Peyer's patch (tissue), 4 donors: ENCODE measurements around the gene AMBP.

Experiments used
- POLR2A ChIP-seq, 2 donors: fragments of 450-650 bp; IDR thresholded peaks; one replicate each; pipeline ENCODE4 v1.5.1; 2017; ENCODE audit warnings: antibody characterized with exemption in 2 of 2, mild to moderate bottlenecking in 2 of 2, moderate library complexity in 2 of 2
- TF ChIP-seq, protein P1 (sequence below), 6 experiments: fragments of 450-650 bp in 4 of 6; fragments of 200-600 bp in 2 of 6; sonication (generic) in 1 of 6; IDR thresholded peaks; one replicate each; pipeline ENCODE4 v1.5.1; 2017 to 2019; ENCODE audit warnings: antibody characterized with exemption in 6 of 6, mild to moderate bottlenecking in 3 of 6, moderate library complexity in 1 of 6

DNA sequence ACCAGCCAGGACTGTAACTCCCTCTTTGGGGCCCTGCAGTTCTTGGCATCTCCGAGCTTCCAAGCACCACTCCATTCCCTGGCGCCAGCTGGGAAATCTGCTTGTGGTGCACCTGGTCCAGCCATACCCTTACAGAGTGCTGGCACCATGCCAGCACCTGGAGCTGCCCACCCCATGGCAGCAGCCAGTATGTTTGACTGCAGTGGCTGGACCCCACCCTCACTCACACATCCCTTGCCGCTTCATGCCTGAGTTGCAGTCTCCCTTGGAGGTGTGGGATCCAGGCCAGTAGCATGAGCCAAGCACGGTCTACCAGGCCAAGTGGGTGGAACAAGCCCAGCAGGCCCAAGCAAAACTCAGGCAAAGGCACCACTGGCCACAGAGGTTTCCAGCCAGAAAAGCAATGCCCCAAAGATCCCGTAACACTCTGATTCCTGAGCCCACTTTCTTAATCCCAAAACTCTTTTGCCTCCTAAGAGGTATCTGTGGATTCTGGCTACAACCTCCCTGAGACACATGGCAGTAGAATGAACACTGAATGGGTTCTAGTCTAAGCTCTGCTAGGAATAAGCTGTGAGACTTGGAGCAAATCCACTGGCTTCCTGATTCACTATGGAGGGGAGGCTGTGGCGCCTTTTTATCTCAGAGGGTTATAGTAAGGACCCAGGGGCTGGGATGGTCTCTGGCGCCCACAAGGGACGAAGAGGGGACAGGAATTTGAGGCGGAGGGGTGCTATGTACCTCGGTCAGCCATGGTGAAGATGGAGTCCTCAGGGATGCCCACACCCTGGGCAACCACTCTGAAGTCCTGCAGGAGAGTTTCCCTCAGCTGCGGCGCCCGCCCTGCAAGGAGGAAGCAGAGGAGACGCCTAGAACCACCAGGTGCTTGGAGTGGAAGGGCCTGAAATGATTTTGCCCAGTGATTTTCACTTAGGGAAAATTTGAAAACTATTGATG lies 5.6 kb downstream of the AMBP start:
- TF ChIP-seq POLR2A (IDR thresholded peaks at IDR 0.05): no peak
- TF ChIP-seq, protein P1, sequence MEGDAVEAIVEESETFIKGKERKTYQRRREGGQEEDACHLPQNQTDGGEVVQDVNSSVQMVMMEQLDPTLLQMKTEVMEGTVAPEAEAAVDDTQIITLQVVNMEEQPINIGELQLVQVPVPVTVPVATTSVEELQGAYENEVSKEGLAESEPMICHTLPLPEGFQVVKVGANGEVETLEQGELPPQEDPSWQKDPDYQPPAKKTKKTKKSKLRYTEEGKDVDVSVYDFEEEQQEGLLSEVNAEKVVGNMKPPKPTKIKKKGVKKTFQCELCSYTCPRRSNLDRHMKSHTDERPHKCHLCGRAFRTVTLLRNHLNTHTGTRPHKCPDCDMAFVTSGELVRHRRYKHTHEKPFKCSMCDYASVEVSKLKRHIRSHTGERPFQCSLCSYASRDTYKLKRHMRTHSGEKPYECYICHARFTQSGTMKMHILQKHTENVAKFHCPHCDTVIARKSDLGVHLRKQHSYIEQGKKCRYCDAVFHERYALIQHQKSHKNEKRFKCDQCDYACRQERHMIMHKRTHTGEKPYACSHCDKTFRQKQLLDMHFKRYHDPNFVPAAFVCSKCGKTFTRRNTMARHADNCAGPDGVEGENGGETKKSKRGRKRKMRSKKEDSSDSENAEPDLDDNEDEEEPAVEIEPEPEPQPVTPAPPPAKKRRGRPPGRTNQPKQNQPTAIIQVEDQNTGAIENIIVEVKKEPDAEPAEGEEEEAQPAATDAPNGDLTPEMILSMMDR (IDR thresholded peaks at IDR 0.05): no peak
